Calu3 (cell line): ENCODE measurements around the gene TTLL9. TPM values are rescaled to one million over a fixed set of nuclear protein-coding genes. Genes with fewer than 3 reads are reported as not detected.

Experiments used
- BruUV-seq: library from RNA; stranded (reverse); fragments of 400-500 nt; replicated peaks from 2 replicates; lab custom pipeline; 2021; lab: Mats Ljungman, UMichigan
- CTCF ChIA-PET: fragments of 300-600 bp; sonication (Branson Sonifier 250); formaldehyde crosslinking; loops from one replicate; lab custom pipeline; 2022; ENCODE audit warnings: antibody characterized with exemption; lab: Charles Lee
- DNase-seq: peaks from one replicate; pipeline ENCODE4 v3.0.0; 2022
- H3K27ac Mint-ChIP-seq: one replicate; pipeline ENCODE4 v1.8.0; 2022; ENCODE audit warnings: mixed read lengths; ENCODE audit not compliant: unreplicated experiment
- H3K27me3 Mint-ChIP-seq: one replicate; pipeline ENCODE4 v1.8.0; 2022; ENCODE audit warnings: mixed read lengths; ENCODE audit not compliant: unreplicated experiment
- H3K36me3 Mint-ChIP-seq: one replicate; pipeline ENCODE4 v1.8.0; 2022; ENCODE audit warnings: mild to moderate bottlenecking, moderate library complexity, mixed read lengths; ENCODE audit not compliant: insufficient read depth, unreplicated experiment
- H3K4me1 Mint-ChIP-seq: one replicate; pipeline ENCODE4 v1.8.0; 2022; ENCODE audit warnings: mild to moderate bottlenecking, low read depth, mixed read lengths; ENCODE audit not compliant: unreplicated experiment
- H3K4me3 Mint-ChIP-seq: one replicate; pipeline ENCODE4 v1.8.0; 2022; ENCODE audit warnings: mild to moderate bottlenecking, low read depth, moderate library complexity, mixed read lengths; ENCODE audit not compliant: unreplicated experiment
- H3K9me3 Mint-ChIP-seq: one replicate; pipeline ENCODE4 v1.8.0; 2022; ENCODE audit warnings: low read depth, mixed read lengths; ENCODE audit not compliant: unreplicated experiment
- intact Hi-C: fragments of 100-400 bp; cut with micrococcal nuclease; formaldehyde crosslinking; loops from one replicate; pipeline ENCODE4 v1.10.0; 2022; ENCODE audit not compliant: unreplicated experiment
- total RNA-seq: library from RNA; stranded (reverse); gene quantifications from 2 replicates; pipeline ENCODE4 v1.2.3, GENCODE V29; 2022
- TF ChIP-seq, protein P1 (sequence below): fragments of 200-600 bp; IDR thresholded peaks from one replicate; pipeline ENCODE4 v1.8.0; 2022; ENCODE audit warnings: antibody characterized with exemption; ENCODE audit not compliant: unreplicated experiment

TTLL9 gene
- total RNA-seq, 1 experiment from 2014 or later = not detected

- TF ChIP-seq, protein P1, sequence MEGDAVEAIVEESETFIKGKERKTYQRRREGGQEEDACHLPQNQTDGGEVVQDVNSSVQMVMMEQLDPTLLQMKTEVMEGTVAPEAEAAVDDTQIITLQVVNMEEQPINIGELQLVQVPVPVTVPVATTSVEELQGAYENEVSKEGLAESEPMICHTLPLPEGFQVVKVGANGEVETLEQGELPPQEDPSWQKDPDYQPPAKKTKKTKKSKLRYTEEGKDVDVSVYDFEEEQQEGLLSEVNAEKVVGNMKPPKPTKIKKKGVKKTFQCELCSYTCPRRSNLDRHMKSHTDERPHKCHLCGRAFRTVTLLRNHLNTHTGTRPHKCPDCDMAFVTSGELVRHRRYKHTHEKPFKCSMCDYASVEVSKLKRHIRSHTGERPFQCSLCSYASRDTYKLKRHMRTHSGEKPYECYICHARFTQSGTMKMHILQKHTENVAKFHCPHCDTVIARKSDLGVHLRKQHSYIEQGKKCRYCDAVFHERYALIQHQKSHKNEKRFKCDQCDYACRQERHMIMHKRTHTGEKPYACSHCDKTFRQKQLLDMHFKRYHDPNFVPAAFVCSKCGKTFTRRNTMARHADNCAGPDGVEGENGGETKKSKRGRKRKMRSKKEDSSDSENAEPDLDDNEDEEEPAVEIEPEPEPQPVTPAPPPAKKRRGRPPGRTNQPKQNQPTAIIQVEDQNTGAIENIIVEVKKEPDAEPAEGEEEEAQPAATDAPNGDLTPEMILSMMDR = no peak
- peaks cover 9% of the 10 kb centered on the region for H3K4me1 Mint-ChIP-seq
- no peak overlapping the region for H3K27ac Mint-ChIP-seq
- H3K4me3 Mint-ChIP-seq = no peak overlapping the region
- intact Hi-C loops = no loop called here
- no peaks in the 10 kb centered on the region for H3K9me3 Mint-ChIP-seq
- DNase-seq = no peak
- CTCF ChIA-PET = no interaction called here
- H3K27me3 Mint-ChIP-seq = peaks cover 60% of the 10 kb centered on the region
- no TSS peak for BruUV-seq
- no peaks in the 10 kb centered on the region for H3K36me3 Mint-ChIP-seq
Measured at GRCh38 chr20:31977080-31977479, 106.6 kb downstream of the TTLL9 start.

GRCh38 chr20:31979713-31980426, 109.4 kb downstream of the TTLL9 start:
- BruUV-seq = no TSS peak
- Mint-ChIP-seq H3K4me3 (no peak overlapping the region), H3K9me3 (no peaks in the 10 kb centered on the region), H3K4me1 (no peaks in the 10 kb centered on the region), H3K27me3 (peaks cover 32% of the 10 kb centered on the region), H3K27ac (no peak overlapping the region), H3K36me3 (no peaks in the 10 kb centered on the region)
- CTCF ChIA-PET = interaction anchor here (0.6 to 1.0 kb wide), 3 partner anchors 10 to 127 kb away, joined by 3 to 8 read pairs (median 5); no protein-coding TSS in a partner anchor
- no peak for DNase-seq
- intact Hi-C loops = no loop called here
- TF ChIP-seq, protein P1 = no peak

DNA sequence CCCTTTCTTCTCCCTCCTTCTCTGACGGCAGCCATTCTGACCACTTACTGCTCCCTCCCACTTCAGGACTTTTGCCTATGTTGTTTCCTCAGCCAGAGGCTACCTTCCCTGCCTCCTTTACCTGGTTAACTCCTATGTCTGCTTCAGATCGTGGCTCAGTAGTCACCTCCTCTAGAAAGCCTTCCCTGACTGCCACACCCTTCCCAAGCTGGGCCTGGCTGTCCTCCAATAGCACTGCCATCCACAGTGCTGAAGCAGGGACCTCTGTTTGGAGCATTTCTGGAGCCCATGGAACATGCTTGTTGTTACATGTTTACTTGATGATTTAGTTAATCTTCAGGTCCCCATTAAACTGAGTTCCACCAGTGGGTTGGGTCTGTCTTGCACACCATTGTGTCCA, 111.3 kb downstream of the TTLL9 start:
- no peak overlapping the region for H3K4me3 Mint-ChIP-seq
- intact Hi-C loops = no loop called here
- CTCF ChIA-PET = interaction anchor here (0.8 kb wide), 1 partner anchor 36 kb away, joined by 3 read pairs; no protein-coding TSS in a partner anchor
- DNase-seq = no peak
- H3K4me1 Mint-ChIP-seq = no peaks in the 10 kb centered on the region
- no peaks in the 10 kb centered on the region for H3K36me3 Mint-ChIP-seq
- BruUV-seq = no TSS peak
- peaks cover 14% of the 10 kb centered on the region for H3K27me3 Mint-ChIP-seq
- TF ChIP-seq, protein P1 = no peak
- H3K9me3 Mint-ChIP-seq = no peaks in the 10 kb centered on the region
- no peak overlapping the region for H3K27ac Mint-ChIP-seq

- Mint-ChIP-seq H3K36me3 (no peaks in the 10 kb centered on the region), H3K4me1 (no peaks in the 10 kb centered on the region), H3K4me3 (no peak overlapping the region), H3K9me3 (no peaks in the 10 kb centered on the region), H3K27ac (no peak overlapping the region), H3K27me3 (no peaks in the 10 kb centered on the region)
- BruUV-seq = no TSS peak
- CTCF ChIA-PET = interaction anchor here (0.6 kb wide), 1 partner anchor 29 kb away, joined by 3 read pairs; no protein-coding TSS in a partner anchor
- intact Hi-C loops = no loop called here
- no peak for DNase-seq
- TF ChIP-seq, protein P1 = no peak
Measured at GRCh38 chr20:31984981-31985471, 114.6 kb downstream of the TTLL9 start.
